Epithelial cell of prostate (primary cell): ENCODE results near the gene OXT.

Experiments
- DNase-seq: peaks from one replicate; pipeline ENCODE4 v3.0.0-alpha.2; 2011; ENCODE audit warnings: low read depth, low spot score
- H3K27ac ChIP-seq: fragments of 450-650 bp; 2 replicates; pipeline ENCODE4 v1.5.1; 2017; ENCODE audit warnings: mild to moderate bottlenecking

Gene OXT

GRCh38 chr20:3082955-3083952 lies 11.8 kb downstream of the OXT start:
- H3K27ac ChIP-seq, result no peak overlapping the region
- no peak for DNase-seq

DNA sequence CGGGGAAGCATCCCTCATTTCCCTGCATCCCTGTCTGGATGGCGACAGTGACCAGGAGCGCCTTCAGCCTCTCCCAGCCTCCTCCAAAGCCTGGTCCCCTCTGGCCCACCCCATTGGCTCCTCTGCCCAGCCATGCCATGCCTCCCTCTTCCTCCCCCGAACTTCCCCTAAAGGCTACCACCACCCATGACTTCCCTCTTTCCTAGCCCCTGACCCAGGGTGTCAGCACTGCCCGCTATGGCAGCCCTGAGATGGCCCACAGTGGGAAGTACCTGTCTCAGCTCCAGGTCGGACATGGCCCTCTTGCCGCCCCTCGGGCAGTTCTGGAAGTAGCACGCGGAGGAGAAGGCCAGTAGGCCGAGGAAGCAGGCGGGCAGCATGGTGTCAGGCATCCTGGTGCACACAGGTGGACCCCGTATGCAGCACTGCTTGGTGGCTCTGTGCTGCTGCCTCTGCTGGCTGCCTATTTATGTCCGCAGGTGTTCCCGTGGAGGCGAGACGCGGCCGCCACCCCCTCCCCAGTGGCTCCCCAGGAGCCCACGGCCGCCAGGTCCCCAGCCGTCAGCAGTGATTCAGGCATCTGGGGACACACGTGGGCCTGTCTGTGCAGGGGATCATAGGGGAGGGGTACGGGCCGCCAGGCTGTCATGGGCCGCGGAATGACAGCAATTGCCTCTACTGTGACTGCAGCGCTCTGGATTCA lies 13.0 kb downstream of the OXT start, which contains the start of gene AVP:
TSS of gene AVP (minus strand) at position 442 of the 703 bp plus-strand sequence. CDS start at position 392, 50 bp downstream.
- no peak for DNase-seq

DNA sequence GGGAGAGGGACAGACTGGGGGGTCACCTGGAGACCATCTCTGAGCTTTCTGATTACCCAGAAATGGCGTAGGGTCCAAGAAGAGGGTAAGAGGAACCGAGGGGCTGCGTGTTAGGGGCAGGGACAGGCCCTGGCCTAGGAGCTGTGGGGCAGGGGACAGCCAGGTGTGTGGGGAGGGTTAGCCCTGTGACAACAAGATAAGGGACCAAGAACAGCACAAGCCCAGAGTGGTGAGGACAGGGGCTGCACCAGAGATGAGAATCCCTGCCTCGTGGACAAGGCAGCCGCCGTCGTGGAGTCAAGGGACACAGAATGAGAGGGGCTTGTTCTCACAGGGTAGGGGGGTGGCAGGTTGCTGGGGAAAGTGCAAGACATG lies 13.6 kb downstream of the OXT start:
- no peak overlapping the region for H3K27ac ChIP-seq
- DNase-seq, result no peak

More for the DNA sequence above, 13.0 kb downstream of the OXT start, which contains the start of gene AVP:
- H3K27ac ChIP-seq, result no peak within 1 kb of the TSS

DNA sequence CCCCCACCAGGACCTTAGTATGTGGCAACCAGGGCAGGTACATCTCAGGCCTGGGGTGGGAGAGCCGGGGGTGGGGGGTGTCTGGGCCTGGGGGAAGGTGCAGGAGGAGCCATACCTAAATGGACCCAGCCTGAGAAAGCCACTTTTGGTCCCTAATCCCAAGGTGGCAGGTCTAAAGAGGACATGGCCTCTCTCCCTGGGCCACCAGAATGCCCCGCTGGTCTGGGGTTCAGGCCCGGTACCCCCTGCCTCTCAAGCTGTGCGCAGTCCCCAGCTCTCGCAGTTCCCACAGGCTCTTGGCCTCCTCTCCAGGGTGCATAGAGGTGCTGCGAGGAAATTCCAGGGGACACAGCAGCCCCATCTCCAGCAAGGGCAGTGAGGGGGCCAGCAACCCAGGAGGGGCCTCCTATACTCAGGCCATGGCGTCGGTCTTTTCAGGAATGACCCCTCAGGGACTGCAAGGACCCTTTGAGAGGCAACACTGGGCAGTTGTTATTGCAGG lies 14.2 kb downstream of the OXT start:
- DNase-seq, result no peak
- H3K27ac ChIP-seq, result no peak overlapping the region

GRCh38 chr20:3088031-3088430 lies 16.6 kb downstream of the OXT start:
- no peak overlapping the region for H3K27ac ChIP-seq

GRCh38 chr20:3090565-3090964 lies 19.1 kb downstream of the OXT start:
- no peak for DNase-seq

More at GRCh38 chr20:3088031-3088430, 16.6 kb downstream of the OXT start:
- DNase-seq, result no peak

DNA sequence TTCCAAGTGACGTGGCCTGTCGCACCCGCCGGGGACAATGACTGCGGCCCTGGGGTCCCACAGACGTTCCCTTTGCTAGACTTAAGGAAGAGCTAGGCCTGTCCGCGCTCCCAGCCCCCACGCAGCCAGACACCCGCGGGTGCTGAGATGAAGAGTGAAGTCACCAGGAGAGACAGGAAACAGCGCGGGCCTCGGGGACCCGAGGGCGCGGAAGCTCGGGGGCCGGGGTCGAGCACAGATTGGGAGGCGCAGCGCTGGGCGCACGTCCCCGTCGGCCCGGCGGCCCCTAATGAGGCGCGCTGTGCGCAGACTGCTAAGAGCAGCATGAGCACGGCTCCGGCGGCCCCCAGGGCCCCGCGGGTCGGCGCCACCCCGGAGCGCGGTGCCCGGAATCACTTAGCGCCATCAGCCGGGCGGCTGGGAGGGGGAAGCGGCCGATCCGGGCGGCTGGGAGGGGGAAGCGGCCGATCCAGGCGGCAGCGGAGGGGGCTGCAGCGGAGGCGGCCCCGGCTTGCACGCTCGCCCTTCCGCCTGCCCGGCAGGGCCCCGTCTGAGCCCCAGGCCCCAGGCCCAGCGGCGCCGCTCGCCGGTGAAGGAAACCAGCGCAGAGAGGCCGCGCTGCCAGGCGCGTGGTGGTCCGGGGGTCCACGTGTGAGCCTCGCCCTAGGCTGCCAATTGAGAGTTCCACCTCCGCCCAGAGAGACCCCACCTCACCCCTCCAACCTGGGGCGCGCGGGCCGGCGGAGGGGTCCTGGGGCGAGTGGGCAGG lies 21.4 kb downstream of the OXT start:
- no peak for DNase-seq
- no peak overlapping the region for H3K27ac ChIP-seq

More at GRCh38 chr20:3090565-3090964, 19.1 kb downstream of the OXT start:
- H3K27ac ChIP-seq, result no peak overlapping the region

GRCh38 chr20:3093861-3094361 lies 22.5 kb downstream of the OXT start:
- DNase-seq, result no peak
- no peak overlapping the region for H3K27ac ChIP-seq

- H3K27ac ChIP-seq, result no peak overlapping the region
- no peak for DNase-seq
Measured at GRCh38 chr20:3094848-3095629, 23.6 kb downstream of the OXT start.

DNA sequence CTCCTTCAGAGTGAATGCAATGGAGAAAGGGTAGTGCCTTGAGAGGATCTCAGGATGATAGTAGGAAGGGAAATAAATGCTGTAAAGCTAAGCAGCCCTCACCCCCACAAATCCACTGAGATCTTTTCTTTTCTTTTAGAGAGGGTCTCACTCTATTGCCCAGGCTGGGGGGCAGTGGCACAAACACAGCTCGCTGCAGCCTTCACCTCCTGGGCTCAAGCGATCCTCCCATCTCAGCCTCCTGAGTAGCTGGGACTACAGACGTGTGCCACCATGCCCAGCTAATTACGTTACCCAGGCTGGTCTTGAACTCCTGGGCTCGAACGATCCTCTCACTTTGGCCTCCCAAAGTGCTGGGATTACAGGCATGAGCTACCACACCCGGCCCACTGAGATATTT lies 29.1 kb downstream of the OXT start:
- no peak overlapping the region for H3K27ac ChIP-seq

DNA sequence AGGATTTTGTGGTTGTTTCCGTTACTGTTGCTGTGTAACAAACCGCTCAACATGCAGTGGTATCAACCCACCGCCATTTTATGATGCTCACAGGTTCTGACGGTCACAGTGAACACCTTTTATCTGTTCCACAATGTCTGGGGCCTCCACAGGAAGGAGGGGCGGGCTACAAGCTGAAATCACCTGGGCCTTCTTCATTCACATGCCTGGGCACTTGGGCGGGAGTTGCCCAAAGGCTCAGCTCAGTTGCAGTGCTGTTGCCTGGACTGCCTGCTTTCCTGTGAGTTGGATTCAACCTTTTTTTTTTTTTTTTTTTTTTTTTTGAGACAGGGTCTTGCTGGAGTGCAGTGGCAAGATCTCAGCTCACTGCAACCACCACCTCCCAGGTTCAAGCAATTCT lies 29.8 kb downstream of the OXT start:
- DNase-seq, result no peak

More for the DNA sequence above, 29.1 kb downstream of the OXT start:
- DNase-seq, result no peak

DNA sequence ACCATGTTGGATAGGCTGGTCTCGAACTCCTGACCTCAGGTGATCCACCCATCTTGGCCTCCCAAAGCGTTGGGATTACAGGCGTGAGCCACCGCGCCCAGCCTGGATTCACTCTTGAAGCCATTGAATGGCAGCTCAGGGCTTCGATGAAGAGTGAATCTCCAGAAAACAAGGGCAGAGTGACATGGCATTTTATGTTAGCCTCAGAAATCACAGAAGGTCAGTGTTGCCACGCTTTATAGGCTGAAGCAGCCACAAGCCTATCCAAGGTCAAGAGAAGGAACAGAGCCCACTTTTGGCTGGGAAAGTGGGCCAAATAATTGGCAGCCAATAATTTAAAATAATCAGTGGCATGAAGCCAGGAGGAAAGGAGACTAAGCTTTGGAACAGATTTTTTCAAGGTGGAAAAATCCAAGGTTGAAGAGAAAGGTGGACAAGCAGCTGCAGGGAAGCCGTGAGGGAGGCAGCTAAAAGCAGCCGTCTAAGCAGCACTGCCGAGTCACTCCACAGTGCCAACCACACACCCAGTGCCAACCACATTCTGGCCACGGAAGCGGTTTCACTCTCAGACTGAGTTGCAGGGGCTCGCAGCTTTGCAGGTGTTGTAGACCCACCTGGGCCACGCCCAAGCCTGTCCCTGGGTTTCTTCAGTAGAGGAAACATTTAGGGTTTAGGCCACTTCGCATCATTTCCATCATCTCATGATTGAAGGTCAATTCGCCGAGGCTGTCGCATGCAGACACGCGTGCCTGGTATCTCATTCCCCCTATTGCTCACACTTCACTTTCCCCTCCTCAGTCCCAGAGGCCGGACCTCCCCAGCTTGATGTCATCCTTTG lies 30.5 kb downstream of the OXT start:
- no peak for DNase-seq
- H3K27ac ChIP-seq, result no peak overlapping the region

More for the DNA sequence above, 29.8 kb downstream of the OXT start:
- H3K27ac ChIP-seq, result no peak overlapping the region

DNA sequence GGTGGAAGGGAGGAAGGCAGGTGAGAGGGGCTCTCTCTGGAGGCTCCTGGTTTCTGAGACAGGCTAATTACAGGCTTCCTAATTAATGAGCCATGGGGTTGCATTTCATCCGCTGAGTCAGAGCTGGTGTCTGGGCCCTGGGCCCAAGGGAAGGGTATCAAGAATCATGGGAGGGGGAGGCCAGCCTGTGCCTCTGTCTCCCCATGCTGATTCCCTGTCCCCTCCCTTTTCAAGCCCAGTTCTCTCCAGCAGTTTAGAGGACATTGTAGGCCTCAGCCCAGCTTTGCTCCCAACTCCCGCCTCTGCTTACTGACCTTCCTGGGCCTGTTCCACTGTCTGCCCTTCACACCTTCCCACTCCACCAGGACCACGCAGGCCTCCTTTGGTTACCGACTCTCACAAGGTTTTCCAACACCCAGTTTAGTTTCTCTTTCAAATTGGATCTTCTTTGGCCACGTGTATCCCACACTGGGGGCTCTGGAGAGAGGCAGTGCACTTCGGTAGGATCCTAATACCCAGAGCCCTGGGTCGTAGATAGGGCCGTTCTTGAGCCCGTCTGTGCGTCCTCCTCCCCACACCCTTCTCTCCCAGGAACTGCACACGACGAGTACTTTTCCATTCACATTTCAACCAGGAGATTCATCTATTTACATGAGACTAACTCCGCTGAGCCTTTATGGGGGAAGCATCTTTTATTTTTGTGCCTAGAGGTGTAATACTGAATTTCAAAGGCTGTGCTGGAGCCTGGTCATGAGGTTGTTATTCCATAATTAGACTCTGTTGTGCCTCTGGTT lies 31.4 kb downstream of the OXT start:
- H3K27ac ChIP-seq, result no peak overlapping the region
- DNase-seq, result no peak

GRCh38 chr20:3103369-3104032 lies 32.1 kb downstream of the OXT start:
- no peak for DNase-seq
- no peak overlapping the region for H3K27ac ChIP-seq

DNA sequence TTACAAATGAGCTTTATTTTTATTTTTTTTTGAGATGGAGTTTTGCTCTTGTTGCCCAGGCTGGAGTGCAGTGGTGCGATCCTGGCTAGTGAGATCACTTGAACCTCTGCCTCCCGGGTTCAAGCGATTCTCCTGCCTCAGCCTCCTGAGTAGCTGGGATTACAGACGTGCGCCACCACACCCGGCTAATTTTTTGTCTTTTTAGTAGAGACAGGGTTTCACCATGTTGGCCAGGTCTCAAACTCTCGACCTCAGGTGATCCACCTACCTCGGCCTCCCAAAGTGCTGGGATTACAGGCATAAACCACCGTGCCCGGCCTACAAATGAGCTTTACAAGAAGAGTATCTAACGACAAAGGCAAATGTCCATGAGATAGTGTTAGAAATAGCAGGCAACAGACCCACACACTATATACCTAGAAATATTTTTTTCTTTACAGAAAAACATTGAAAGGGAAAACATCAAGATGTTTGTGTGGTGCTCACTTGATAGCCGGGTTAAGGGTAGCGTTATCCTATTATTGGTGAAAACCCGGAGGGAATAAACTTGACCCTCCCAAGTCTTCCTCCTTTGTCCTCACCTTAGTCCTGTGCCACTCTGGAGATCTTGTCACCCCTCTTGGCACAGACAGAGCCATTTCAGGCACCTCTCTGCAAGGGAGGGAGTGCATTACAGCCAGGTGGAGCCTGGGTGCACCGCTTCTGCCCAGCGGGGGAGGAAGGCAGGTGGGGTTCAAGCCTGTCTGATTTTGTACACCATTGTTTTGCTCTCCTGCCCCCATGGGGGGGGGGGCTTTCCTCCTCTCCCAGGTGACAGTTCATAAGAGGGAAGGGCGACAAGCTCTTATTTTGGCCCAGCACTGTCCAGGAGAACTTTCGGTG lies 34.1 kb downstream of the OXT start:
- no peak for DNase-seq
- no peak overlapping the region for H3K27ac ChIP-seq

- DNase-seq, result no peak
- H3K27ac ChIP-seq, result no peak overlapping the region
Measured at GRCh38 chr20:3106185-3106584, 34.8 kb downstream of the OXT start.
